Femur (tissue), 1 donor: ENCODE measurements around the gene PTPRG.
A peak's percentile ranks its signal among the peaks of the same experiment; 100 is the strongest.

Experiments used
- DNase-seq: peaks from one replicate; pipeline ENCODE4 v3.0.0-alpha.2; 2017

The PTPRG gene

DNA sequence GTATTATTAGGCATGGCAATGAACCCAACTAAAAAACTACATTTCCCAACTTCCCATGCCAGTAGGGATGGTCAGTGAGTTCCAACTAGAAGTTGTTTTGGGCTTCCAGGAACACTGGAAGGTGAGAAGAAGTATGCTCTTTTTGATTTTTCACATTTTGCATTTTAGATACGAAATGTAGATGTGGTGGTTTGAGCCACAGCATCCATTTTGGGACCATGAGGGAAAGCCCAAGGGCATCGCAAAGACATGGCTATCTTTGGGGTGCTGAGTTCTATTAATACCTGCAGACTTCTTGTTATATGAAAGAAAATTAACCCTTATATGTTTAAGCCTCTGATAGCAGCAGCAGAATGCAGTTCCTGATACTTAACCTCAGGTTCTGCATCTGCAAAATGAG lies 62.9 kb downstream of the PTPRG start:
- no peak for DNase-seq

DNA sequence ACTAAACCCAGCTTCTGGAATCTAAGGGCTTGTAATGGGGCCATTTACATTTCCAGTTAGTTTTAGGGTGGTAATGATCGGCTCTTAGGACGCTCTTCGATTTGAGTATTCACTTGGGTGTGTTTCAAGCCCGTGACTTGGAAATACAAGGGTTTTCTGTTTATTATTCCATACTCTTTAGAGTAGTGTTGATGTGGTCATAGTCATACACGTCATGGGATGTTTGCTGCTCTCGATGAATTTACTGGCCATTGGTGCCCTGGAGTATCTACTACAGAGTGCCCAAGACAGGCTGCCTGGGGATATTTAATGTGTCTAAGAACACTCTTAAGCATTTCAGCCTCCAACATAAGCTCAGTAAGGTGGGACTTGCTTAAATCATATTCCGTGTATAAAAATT lies 64.1 kb downstream of the PTPRG start:
- DNase-seq: no peak

DNA sequence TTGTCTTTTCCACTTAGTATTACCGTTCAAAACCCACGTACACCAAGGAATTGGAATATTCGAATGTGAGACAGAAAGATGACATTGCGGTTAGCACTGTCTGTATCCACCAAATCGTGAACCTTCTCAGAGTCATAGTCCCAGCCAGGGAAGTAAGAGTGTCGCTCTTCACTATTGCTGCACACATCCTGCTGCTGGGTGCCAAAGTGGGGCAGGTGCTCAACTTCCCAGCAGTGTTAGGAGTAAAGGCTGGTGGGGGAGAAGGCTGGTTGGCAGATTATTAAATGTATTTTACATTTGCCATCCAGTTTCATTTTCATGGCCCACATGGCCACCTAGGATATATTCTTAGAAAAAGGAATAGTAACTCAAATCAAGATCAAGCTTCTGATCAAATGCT lies 65.1 kb downstream of the PTPRG start:
- DNase-seq: no peak

DNA sequence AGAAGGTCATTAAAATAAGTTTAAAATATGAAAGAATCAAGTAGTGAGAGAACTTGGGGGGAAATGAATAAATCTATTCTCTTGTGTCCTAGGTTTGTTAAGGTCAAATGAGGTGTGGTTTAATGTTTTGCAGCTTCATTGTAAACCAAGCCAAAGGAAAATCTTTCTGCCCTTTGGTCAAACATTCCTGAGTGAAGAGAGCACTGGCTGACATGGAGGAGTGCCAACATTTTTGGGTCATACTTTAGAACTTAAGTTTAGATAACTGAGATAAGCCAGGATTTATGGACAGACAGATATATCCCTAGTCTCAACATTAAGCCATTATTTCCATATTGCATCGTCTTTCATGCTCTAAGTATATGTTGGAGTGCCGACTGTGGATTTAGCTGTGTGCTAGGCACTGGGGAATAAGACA lies 66.4 kb downstream of the PTPRG start:
- DNase-seq: no peak

DNA sequence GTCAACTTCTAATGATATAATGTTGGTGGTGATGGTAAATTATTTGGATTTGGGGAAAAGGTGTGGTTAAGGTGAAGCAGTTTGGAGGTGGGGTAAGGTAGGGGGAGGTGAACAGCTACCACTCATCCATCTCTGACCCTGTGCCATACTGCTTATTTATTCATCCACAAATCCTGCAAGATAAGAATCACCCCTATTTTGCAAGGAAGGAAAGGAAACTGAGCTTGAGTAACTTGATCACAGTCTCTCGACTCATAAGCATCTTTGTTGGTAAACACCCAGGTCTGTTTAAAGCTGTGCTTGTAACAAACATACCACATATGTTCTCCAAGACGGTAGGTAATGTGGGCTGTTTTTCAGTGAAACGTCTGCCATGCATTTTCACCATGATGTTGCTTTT lies 67.3 kb downstream of the PTPRG start:
- DNase-seq: no peak

DNA sequence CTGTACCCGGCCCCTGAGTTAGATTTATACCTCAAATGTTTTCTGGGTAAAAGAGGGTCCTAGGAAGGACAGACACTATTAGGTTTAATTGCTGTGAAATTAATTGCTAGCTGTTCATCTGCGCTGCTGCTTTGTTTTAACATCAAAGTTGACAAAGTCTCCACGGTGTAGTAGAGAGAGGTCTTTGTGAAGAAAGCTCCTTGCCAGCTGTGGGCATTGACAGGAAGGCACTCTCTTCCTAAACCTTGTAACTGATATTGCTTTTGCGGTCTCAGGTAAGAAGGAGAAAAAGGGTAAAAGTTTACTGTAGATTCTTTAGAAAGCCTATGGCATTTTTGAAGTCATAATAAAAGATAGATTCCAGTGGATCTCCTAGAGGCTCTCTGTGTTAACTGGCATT lies 68.1 kb downstream of the PTPRG start:
- no peak for DNase-seq

DNA sequence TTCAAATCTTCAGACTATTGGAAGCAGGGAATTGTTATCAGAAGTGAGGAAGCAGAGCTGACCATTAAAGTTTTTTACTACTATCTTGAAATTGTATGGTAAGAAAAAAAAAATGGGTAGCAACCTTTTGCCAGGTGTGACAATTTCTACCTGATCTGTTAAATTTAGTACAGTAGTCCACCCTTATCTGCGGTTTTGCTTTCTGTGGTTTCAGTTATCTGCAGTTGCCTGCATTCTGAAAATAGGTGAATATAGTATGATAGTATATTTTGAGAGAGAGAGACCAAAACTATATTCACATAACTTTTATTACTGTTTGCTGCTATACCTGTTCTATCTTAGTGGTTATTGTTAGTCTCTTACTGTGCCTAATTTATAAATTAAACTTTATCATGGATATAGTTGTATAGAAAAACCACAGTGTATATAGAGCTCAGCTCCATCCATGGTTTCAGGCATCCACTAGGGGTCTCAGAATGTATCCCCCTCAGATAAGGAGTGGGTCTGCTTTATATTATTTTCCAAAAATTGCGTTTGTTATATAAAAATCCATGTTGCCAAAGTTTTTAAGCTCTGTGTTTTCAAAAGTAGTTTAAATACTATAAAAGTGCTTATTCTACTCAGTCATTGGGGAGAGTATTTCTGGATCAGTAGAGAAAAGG lies 69.9 kb downstream of the PTPRG start:
- no peak for DNase-seq

DNA sequence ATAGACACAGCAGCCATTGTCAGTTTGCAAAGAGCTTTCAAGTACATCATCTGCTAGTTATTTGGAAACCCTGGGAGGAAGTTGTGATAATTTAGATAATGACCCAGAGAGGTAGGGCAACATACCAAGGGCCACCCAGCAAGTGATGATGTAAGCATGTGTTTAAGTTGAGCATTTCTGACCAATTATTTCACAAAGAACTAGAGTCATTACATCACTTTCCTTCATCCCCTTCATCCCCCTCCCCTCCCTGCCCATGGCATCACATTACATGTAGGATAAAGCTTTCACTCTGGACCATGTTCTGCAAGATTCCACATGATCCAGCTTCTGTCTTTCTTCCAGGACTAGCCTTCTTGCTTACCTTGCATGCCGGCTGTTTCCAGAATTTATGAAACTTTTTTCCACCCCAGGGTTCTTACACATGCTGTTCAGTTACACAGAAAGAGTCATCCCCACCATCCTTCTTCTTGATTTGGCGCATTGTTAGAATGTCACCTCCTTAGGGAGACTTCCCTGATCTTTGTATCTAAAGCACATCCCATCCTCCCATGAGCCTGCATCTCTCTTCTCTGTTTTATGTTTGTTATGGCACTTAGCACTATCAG lies 71.3 kb downstream of the PTPRG start:
- no peak for DNase-seq

DNA sequence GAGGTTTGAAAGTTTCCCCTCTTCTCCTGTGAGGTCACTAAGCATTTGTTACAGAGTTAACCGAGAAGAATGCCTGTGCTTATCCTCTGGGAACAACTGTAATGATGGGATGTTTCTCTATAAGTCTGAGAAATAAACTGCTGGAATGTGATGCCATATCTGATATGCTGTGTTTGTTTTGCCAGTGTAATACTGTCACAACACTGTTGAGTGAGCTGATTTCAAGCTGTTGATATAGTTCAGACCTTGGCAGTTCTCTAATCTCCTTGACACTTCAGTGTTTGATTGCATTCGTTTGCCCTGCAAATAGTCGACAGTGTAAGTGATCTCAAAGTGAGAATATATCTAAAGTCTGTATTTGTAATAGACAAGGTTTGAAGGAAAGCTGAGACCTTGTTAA lies 73.3 kb downstream of the PTPRG start:
- DNase-seq: no peak

DNA sequence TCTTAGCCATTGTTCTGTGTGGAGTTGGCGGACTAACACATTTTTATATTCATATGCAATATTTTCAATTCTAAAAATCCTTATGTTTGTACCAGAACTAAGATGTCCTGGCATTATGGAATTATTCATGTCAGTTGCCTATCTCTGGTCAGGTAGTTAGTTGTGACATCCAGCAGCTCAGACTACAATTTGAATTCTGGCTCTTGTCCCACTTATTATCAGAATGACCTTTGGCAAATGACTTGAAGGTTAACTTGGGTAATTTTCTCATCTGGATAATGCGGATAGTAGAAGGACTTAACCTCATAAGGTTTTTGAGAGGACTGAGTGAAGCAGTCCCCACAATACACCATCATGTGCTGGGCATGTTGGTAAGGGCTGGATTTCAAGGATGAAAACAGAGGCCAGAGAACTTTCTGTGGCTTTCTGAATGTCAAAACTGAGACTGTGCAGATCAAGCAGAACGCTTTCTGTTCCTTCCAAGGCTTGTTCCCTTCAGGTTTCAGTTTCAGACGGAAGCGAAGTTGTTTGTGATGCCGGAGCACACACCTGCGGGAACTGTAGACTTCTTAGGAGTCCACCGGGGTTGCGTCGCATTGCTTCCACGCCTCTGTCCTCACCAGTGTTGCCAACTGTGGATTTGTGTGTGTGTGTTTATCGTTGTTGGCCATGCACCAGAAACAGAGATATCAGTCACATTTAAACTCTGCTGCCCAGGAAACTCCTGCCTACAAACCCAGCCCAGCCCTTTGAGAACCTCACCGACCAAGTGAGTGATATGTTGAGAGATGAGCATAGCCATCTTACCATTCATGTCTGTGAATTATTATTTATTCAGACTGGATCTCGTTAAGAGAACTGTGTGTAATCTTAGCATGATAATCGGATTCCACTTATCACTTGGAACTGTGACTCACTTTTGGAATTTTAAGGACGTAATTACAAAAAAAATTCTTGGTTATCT lies 76.0 kb downstream of the PTPRG start:
- no peak for DNase-seq

DNA sequence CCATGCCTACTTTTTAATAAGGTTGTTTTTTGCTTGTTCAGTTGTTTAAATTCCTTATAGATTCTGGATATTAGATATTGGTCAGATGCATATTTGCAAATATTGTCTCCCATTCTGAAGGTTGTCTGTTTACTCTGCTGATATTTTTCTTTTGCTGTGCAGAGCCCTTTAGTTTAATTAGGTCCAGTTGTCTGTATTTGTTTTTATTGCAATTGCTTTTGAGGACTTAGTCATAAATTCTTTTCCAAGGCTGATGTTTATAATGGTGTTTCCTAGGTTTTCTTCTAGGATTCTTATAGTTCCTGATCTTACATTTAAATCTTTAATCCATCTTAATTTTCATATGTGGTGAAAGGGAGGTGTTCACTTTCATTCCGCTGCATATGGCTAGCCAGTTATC lies 77.4 kb downstream of the PTPRG start:
- DNase-seq: no peak

DNA sequence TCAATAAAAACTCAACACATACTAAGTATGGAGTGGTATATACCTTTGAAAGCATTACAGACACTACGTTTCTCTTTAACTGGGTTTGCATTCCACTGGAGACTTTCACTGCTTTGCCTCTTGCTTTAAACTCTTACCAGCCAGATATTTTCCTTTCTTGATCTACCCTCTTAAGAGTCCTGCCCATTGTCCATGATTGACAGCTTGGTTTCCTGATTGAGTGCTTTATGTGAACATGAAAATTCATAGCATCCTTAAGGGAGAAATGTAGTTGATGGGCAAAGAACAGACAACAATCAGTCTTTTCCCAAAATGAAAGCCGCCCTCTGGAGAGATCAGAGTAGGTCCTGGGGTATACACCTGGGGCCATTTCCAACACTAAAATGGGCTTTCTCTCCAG lies 78.6 kb downstream of the PTPRG start:
- DNase-seq: no peak

DNA sequence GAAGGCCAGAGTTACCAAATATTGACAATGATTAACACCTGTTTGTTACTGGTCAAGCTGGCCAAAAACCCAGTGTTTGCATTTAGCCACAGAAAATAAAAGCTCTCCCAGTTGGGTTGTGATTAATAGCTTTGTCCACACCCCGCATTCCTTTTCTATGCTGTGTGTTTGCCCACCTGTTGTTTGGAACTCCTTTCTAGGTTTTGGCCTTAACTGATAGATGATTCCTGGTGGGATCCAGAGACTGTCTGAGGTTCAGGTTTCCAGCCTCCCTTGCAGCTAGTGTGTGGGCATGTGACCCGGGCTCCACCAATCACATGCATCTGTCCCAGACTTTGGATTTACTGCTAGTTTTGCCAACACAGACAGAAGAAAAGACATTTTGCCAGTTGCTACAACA lies 83.8 kb downstream of the PTPRG start:
- DNase-seq: no peak

DNA sequence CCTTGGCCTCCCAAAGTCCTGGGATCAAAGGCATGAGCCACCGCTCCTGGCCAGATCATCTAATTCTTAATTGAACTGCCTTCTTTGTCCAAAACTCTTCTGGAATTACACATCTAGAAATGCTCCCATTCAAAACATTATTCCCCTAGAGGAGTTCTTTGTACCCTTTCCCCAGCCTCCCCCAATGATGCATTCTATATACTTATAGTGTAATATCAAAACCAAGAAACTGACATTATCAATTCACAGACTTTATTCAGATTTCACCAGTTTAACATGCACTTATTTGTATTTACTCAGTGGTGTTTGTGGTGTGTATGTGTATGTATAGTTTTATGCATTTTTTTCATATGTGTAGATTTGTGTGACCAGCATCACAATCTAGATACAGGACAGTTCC lies 85.0 kb downstream of the PTPRG start:
- no peak for DNase-seq

DNA sequence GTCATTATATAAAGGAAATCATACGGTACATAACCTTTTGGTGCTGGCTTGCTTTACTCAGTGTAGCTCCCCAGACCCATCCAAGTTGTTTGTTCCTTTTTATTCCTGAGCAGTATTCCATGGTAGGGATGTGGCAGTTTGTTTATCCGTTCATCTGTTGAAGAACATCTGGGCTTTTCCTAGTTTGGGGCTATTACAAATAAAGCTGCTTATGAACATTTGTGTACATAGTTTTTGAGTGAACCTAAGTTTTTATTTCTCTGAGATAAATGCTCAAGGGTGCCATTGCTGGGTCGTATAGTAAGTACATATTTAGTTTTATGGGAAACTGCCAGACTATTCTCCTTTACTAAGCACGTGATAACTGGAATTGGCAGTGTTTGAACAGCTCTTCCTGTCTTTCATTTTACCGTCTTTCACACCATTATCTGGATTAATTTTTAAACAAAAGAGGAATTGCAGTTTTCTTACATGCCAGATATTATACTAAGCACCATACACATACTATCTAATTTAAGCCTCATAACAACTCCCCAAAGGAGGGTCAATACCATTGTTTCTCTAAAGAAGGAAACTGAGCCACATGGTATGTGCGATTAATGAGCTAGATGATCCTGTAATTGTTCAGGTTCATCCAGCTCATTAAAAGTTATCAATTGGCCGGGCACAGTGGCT lies 85.6 kb downstream of the PTPRG start:
- DNase-seq: no peak

DNA sequence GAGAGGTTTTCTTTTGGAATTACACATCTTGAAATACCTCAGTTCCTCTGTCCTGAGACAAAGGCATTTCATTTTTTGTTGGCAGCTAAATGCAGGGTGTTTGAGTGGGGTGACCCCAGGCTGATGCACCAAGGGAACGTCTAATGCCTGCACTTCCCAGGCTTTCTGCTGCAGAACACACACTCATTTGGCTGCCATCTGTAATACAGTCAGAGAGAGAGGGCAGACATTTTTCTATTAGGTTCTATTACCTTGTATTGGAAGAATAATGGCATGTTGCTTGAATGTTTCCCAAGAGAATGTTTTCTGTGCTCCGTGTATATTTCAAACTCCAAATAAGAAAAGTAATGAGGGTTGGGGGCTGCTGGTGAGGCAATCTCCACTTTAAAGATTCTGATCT lies 87.1 kb downstream of the PTPRG start:
- DNase-seq: no peak

DNA sequence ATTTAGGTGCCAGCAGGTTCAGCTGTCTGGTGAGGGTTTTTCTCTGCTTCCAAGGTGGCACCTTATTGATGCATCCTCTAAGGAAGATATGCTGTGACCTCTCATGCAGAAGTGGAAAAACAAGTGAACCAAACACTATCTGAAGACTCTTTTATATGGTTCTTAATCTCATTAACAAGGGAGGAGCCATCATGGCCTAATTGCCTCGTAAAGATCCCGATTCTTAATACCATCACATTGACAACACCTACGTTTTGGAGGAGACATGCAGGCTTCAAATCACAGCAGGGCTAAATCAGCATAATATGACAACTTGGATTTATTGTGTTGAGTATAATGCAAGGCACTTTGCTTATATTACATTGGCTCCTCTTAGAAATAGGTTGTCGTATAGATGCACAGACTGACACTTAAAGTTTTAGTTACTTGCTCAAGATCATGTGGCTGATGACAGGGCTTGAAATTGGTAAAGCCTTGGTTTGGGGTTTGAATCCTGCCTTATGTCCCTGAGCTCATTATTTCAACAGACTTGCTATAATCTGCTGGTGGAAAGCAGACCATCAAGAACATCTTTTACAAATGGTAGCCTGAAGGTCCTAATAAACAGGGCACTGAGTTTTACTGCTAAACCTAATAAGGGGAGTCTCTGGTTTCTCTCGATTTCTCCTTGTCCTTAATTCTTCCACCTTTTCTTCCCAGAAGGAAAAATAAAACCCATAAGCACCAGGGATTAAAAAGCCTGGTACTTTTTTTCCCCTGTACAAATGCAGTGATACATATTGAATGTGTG lies 88.2 kb downstream of the PTPRG start:
- no peak for DNase-seq

DNA sequence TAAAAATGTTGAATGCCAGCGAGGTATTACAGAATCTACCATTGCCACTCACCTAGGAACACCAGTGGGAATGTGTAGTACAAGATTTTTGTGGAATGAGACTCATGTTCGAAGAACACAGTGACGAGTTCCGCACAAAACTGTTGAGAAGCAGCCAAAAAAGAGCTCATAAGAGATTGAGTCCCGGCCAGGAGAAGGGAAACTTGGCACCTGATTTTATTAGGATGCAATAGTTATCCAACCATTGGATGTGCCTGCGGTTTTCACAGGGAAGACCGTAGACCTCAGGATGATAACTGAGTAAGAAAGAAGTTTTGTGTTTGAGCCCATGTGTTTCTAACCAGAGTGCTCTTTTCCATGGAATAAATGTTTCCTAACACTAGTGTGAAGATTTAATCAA lies 88.9 kb downstream of the PTPRG start:
- DNase-seq: peak; percentile 82

DNA sequence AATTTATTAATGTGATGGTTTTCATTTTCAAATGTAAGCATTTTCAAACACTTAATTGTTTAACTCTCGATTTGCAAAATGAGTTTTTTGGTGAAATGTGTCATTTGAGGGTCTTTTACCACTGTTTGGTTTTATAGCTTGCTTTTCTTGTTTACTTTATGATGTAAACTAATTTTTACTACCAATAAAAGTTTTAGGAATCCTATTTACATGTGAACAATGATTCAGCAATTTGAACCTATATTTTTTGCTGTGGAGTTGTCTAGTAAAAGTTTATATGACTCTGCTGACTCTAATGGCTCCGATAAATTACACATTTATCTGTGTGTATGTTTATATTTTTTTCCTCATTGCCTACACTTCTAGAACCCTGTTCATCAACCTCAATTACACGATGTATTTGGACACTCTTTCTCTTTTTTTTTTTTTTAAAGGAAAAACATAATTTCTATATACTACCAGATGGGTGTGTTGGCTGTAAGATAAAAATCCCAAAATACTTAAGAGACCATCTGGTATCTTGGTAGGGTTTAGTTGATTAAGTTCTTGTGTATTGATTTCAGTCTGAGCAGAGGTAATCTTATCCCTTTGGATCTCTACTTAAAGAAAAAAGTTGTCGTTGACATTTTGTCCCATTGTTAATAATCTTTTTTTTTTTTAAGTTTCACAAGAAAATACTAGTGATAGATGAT lies 89.5 kb downstream of the PTPRG start:
- DNase-seq: no peak

DNA sequence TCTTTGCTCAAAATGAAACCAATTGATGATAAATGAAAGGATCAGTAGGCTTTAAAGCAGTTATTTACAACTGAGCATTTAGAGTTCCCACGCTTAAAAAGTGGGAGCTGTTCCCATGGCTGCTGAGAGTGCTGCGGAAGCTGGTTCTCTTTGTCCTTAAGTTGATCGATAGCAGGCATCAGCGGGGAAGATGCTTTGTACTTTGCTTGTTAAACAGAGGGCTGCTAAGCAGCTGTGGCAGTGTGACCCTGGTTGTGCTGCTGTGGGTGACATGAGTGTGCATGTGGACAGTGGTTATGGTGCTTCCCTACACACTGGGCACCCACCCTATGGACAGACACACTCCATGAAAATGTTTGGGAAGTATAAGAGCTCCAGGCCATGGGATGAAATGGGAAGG lies 96.3 kb downstream of the PTPRG start:
- DNase-seq: no peak

DNA sequence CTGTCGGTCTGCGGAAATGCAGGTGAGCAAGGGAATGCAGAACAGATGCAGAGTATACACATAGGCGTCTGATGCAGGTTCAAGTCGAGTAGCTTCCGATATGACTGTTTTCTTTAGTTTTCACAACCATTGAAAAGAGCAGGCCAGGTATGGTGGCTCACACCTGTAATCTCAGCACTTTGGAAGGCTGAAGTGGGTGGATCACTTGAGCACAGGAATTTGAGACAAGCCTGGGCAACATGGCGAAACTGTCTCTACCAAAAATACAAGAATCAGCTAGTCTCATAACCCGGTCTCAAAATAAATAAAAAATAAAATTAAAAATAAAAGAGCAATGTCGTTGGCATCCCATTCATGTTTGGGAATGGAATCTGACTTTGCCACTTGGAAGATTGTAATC lies 101.5 kb downstream of the PTPRG start:
- DNase-seq: no peak
